Keratinocyte (primary cell): Measurements from ENCODE around the gene SHISAL2B. TPM values are rescaled to one million over a fixed set of nuclear protein-coding genes. Genes with fewer than 3 reads are reported as not detected.

Source experiments
- DNase-seq: peaks from one replicate; pipeline ENCODE4 v3.0.0-alpha.2; 2011; ENCODE audit warnings: low read depth, missing footprints, low spot score
- FAIRE-seq: peaks from 2 replicates; lab custom pipeline; 2011; peaks lifted over from hg19 to GRCh38; lab: Jason Lieb, UNC
- H2AFZ ChIP-seq: 2 replicates; pipeline ENCODE4 v1.6.0; 2012; ENCODE audit warnings: low read length, control low read depth, inconsistent platforms; ENCODE audit not compliant: control insufficient read depth
- H3K27ac ChIP-seq: 2 replicates; pipeline ENCODE4 v1.5.1; 2011; ENCODE audit warnings: low read length; ENCODE audit not compliant: control insufficient read depth, insufficient read depth
- H3K27me3 ChIP-seq: 3 replicates; pipeline ENCODE4 v1.6.0; 2011; ENCODE audit warnings: low read length; ENCODE audit not compliant: control insufficient read depth, insufficient read depth; ENCODE audit errors: extremely low read depth
- H3K36me3 ChIP-seq, 2 experiments: 2 replicates in 1 of 2; 3 replicates in 1 of 2; pipeline ENCODE4 v1.5.1; 2011; ENCODE audit warnings: low read length in 2 of 2, mild to moderate bottlenecking in 1 of 2; ENCODE audit not compliant: control insufficient read depth in 2 of 2, insufficient read depth in 2 of 2; ENCODE audit errors: extremely low read depth in 1 of 2
- H3K4me1 ChIP-seq: 3 replicates; pipeline ENCODE4 v1.5.1; 2011; ENCODE audit warnings: low read length; ENCODE audit not compliant: control insufficient read depth, insufficient read depth; ENCODE audit errors: extremely low read depth
- H3K4me2 ChIP-seq: 3 replicates; pipeline ENCODE4 v1.6.0; 2011; ENCODE audit warnings: low read depth, low read length; ENCODE audit not compliant: control insufficient read depth, insufficient read depth; ENCODE audit errors: extremely low read depth
- H3K4me3 ChIP-seq, 3 experiments: fragments of 200-600 bp in 1 of 3; sonication (generic) in 1 of 3; 2 replicates in 2 of 3; 3 replicates in 1 of 3; pipeline ENCODE4 v1.5.1; 2011 to 2016; ENCODE audit warnings: low read length in 3 of 3, mild to moderate bottlenecking in 3 of 3, control low read depth in 2 of 3, inconsistent platforms in 1 of 3, low read depth in 1 of 3, mixed read lengths in 1 of 3, mixed run types in 1 of 3, moderate library complexity in 1 of 3; ENCODE audit not compliant: control insufficient read depth in 2 of 3, insufficient read depth in 2 of 3; ENCODE audit errors: extremely low read depth in 1 of 3
- H3K79me2 ChIP-seq: 2 replicates; pipeline ENCODE4 v1.6.0; 2012; ENCODE audit warnings: low read length; ENCODE audit not compliant: control insufficient read depth, insufficient read depth
- H3K9ac ChIP-seq: 3 replicates; pipeline ENCODE4 v1.6.0; 2011; ENCODE audit warnings: low read length; ENCODE audit not compliant: control insufficient read depth, insufficient read depth; ENCODE audit errors: extremely low read depth
- H3K9me1 ChIP-seq: 3 replicates; pipeline ENCODE4 v1.6.0; 2011; ENCODE audit warnings: low read length; ENCODE audit not compliant: control insufficient read depth, insufficient read depth; ENCODE audit errors: extremely low read depth
- H3K9me3 ChIP-seq: 2 replicates; pipeline ENCODE4 v1.5.1; 2012; ENCODE audit warnings: low read depth, low read length; ENCODE audit not compliant: control insufficient read depth
- H4K20me1 ChIP-seq: 3 replicates; pipeline ENCODE4 v1.6.0; 2011; ENCODE audit warnings: low read length; ENCODE audit not compliant: control insufficient read depth, insufficient read depth; ENCODE audit errors: extremely low read depth
- EZH2 ChIP-seq: IDR thresholded peaks from one replicate; pipeline ENCODE4 v1.6.1; 2012; ENCODE audit warnings: inconsistent platforms, mild to moderate bottlenecking, low read length, moderate library complexity
- dilution Hi-C: fragments of 300-500 bp; cut with MboI; formaldehyde crosslinking; loops from one replicate; pipeline ENCODE4 v1.7.0; 2020; ENCODE audit warnings: low sequenced_read_pairs; ENCODE audit not compliant: extremely low pct_ligation_motif_present
- polyA plus RNA-seq, 5 experiments: library from polyadenylated mRNA; depleted of rRNA in 3 of 5; stranded (reverse) in 3 of 5; stranded (forward) in 1 of 5; unstranded in 1 of 5; fragments of >200 nt; gene quantifications; 1 replicate in 1 of 5; 2 replicates in 3 of 5; 3 replicates in 1 of 5; pipeline versions ENCODE4 v1.2.1 to v1.2.3, GENCODE V29; 2011 to 2012; ENCODE audit warnings: missing spikeins in 2 of 5, low read depth in 1 of 5, low replicate concordance in 1 of 5
- TF ChIP-seq, protein P1 (sequence below), 3 experiments: IDR thresholded peaks in 1 of 3; conservative IDR thresholded peaks in 1 of 3; optimal IDR thresholded peaks in 1 of 3; 2 replicates in 2 of 3; 3 replicates in 1 of 3; pipeline versions ENCODE3 to v1.5.1; 2011; ENCODE audit warnings: low read length in 3 of 3, mild to moderate bottlenecking in 3 of 3, moderate library complexity in 2 of 3, control low read depth in 1 of 3, inconsistent platforms in 1 of 3; ENCODE audit not compliant: insufficient read depth in 2 of 3; ENCODE audit errors: extremely low read depth in 1 of 3

The SHISAL2B gene
- polyA plus RNA-seq, 1 donor (not counting 4 experiments of a cell fraction or from before 2014, with no cell fraction given) = not detected

DNA sequence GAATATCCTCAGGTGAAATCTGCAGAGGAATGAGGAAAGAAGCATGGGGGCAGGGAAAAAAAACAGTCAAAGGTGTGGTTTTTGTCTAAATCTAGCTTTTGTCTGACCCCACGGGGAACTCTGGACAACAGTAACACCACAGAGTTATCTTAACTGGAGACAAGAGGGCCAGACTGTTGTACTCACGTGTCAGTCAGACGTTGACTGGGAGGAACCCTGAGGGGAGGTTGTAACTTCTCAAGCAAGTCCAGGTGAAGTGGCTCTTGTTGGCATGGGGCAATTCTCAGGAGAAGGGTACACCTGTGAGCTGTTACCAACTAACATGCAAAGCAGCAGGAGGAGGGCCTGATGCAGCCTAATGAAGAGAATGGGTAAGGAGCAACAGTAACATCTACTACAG is 44.1 kb upstream of the SHISAL2B start:
- H3K36me3 ChIP-seq = no peaks in the 10 kb centered on the region
- no peaks in the 10 kb centered on the region for H4K20me1 ChIP-seq
- no peak overlapping the region for H3K9ac ChIP-seq
- H3K4me3 ChIP-seq = no peak overlapping the region
- dilution Hi-C loops = no loop called here
- no peak overlapping the region for H3K27ac ChIP-seq
- H3K9me1 ChIP-seq = no peaks in the 10 kb centered on the region
- TF ChIP-seq, protein P1, sequence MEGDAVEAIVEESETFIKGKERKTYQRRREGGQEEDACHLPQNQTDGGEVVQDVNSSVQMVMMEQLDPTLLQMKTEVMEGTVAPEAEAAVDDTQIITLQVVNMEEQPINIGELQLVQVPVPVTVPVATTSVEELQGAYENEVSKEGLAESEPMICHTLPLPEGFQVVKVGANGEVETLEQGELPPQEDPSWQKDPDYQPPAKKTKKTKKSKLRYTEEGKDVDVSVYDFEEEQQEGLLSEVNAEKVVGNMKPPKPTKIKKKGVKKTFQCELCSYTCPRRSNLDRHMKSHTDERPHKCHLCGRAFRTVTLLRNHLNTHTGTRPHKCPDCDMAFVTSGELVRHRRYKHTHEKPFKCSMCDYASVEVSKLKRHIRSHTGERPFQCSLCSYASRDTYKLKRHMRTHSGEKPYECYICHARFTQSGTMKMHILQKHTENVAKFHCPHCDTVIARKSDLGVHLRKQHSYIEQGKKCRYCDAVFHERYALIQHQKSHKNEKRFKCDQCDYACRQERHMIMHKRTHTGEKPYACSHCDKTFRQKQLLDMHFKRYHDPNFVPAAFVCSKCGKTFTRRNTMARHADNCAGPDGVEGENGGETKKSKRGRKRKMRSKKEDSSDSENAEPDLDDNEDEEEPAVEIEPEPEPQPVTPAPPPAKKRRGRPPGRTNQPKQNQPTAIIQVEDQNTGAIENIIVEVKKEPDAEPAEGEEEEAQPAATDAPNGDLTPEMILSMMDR (optimal IDR thresholded peaks at IDR 0.05 in 1 of 3, IDR thresholded peaks at IDR 0.05 in 1 of 3, conservative IDR thresholded peaks at IDR 0.05 in 1 of 3; ENCODE audit: extremely low read depth in 1 of 3, insufficient read depth in 2 of 3, low read length in 3 of 3) = no peak
- TF ChIP-seq EZH2 = no peak
- H3K27me3 ChIP-seq = no peaks in the 10 kb centered on the region
- H3K9me3 ChIP-seq = no peaks in the 10 kb centered on the region
- H3K79me2 ChIP-seq = no peaks in the 10 kb centered on the region
- no peak overlapping the region for H3K4me2 ChIP-seq
- FAIRE-seq = no peak
- no peak for DNase-seq
- no peaks in the 10 kb centered on the region for H3K4me1 ChIP-seq
- no peak overlapping the region for H2AFZ ChIP-seq

- H3K4me1 ChIP-seq = no peaks in the 10 kb centered on the region
- dilution Hi-C loops = no loop called here
- H3K9ac ChIP-seq = no peak overlapping the region
- no peak overlapping the region for H3K4me3 ChIP-seq
- no peaks in the 10 kb centered on the region for H3K9me1 ChIP-seq
- DNase-seq (no peak), FAIRE-seq (no peak)
- no peak overlapping the region for H3K27ac ChIP-seq
- no peaks in the 10 kb centered on the region for H3K79me2 ChIP-seq
- no peak for TF ChIP-seq EZH2
- TF ChIP-seq, protein P1 (optimal IDR thresholded peaks at IDR 0.05 in 1 of 3, IDR thresholded peaks at IDR 0.05 in 1 of 3, conservative IDR thresholded peaks at IDR 0.05 in 1 of 3; ENCODE audit: extremely low read depth in 1 of 3, insufficient read depth in 2 of 3, low read length in 3 of 3) = no peak
- no peaks in the 10 kb centered on the region for H3K36me3 ChIP-seq
- no peaks in the 10 kb centered on the region for H3K27me3 ChIP-seq
- H3K9me3 ChIP-seq = no peaks in the 10 kb centered on the region
- no peak overlapping the region for H3K4me2 ChIP-seq
- no peak overlapping the region for H2AFZ ChIP-seq
- no peaks in the 10 kb centered on the region for H4K20me1 ChIP-seq
These were observed 40.8 kb upstream of the SHISAL2B start for GRCh38 chr5:64649512-64649911.
